Measurements from ENCODE around the gene HSPA1B.
A peak's percentile ranks its signal among the peaks of the same experiment; 100 is the strongest.

- no peak for TF ChIP-seq CTCF (IDR thresholded peaks at IDR 0.05; ENCODE audit: insufficient read depth, low read length)
- peak; percentile 98 for TF ChIP-seq POLR2AphosphoS5 (IDR thresholded peaks at IDR 0.05; ENCODE audit: low read depth)
- no peak for TF ChIP-seq GABPA (IDR thresholded peaks at IDR 0.05; ENCODE audit: low read depth)
- peak; percentile 74 for TF ChIP-seq REST (IDR thresholded peaks at IDR 0.05; ENCODE audit: insufficient replicate concordance, low read depth)
Measured at GRCh38 chr6:31834367-31835250, 7.1 kb downstream of the HSPA1B start.
